CD14-positive monocyte (primary cell): ENCODE results near the gene GCGR. TPM values are rescaled to one million over a fixed set of nuclear protein-coding genes. Genes with fewer than 3 reads are reported as not detected.

Source experiments
- DNase-seq, 3 donors: peaks; one replicate each; pipeline ENCODE4 v3.0.0-alpha.2; 2011 to 2022
- H2AFZ ChIP-seq: 2 replicates; pipeline ENCODE4 v1.6.0; 2012; ENCODE audit warnings: mild to moderate bottlenecking, low read depth, low read length, inconsistent platforms; ENCODE audit not compliant: insufficient read depth, poor library complexity, severe bottlenecking
- H3K27ac ChIP-seq, 2 donors: 1 replicate in 1 of 2; 2 replicates in 1 of 2; pipeline ENCODE4 v1.5.1; 2012 to 2013; ENCODE audit warnings: low read length in 2 of 2, control low read depth in 1 of 2, inconsistent platforms in 1 of 2, low read depth in 1 of 2, mild to moderate bottlenecking in 1 of 2
- H3K27me3 ChIP-seq, 2 donors: one replicate each; pipeline versions ENCODE4 v1.6.0 to v1.6.1; 2011 to 2013; ENCODE audit warnings: low read length in 2 of 2; ENCODE audit not compliant: control insufficient read depth in 2 of 2, insufficient read depth in 2 of 2
- H3K36me3 ChIP-seq, 2 donors: replicated peaks in 1 of 2; 1 replicate in 1 of 2; 2 replicates in 1 of 2; pipeline versions ENCODE4 v1.5.1 to v1.6.1; 2012 to 2013; ENCODE audit warnings: low read length in 2 of 2, control low read depth in 1 of 2, inconsistent platforms in 1 of 2, mild to moderate bottlenecking in 1 of 2; ENCODE audit not compliant: insufficient read depth in 2 of 2, control insufficient read depth in 1 of 2
- H3K4me1 ChIP-seq, 2 donors: 1 replicate in 1 of 2; 2 replicates in 1 of 2; pipeline versions ENCODE4 v1.5.1 to v1.6.1; 2012 to 2013; ENCODE audit warnings: low read length in 2 of 2, control low read depth in 1 of 2, inconsistent platforms in 1 of 2, mild to moderate bottlenecking in 1 of 2, moderate library complexity in 1 of 2; ENCODE audit not compliant: insufficient read depth in 2 of 2, control insufficient read depth in 1 of 2
- H3K4me2 ChIP-seq: replicated peaks from 2 replicates; pipeline ENCODE3; 2012; ENCODE audit warnings: low read length, moderate library complexity, mild to moderate bottlenecking; ENCODE audit not compliant: poor library complexity, severe bottlenecking; ENCODE audit errors: extremely low read depth
- H3K4me3 ChIP-seq, 3 experiments: fragments of 200-600 bp in 1 of 3; sonication (generic) in 1 of 3; replicated peaks in 1 of 3; 1 replicate in 2 of 3; 2 replicates in 1 of 3; pipeline ENCODE4 v1.5.1; 2011 to 2013; ENCODE audit warnings: low read length in 3 of 3, mild to moderate bottlenecking in 3 of 3, control low read depth in 2 of 3, low read depth in 2 of 3, inconsistent platforms in 1 of 3, moderate library complexity in 1 of 3
- H3K79me2 ChIP-seq: 2 replicates; pipeline ENCODE4 v1.6.0; 2012; ENCODE audit warnings: mild to moderate bottlenecking, control low read depth, inconsistent platforms, low read length, moderate library complexity; ENCODE audit not compliant: insufficient read depth
- H3K9ac ChIP-seq: 2 replicates; pipeline ENCODE4 v1.6.0; 2017; ENCODE audit warnings: low read length, mild to moderate bottlenecking; ENCODE audit not compliant: insufficient read depth, poor library complexity, severe bottlenecking
- H3K9me3 ChIP-seq, 2 donors: replicated peaks in 1 of 2; 1 replicate in 1 of 2; 2 replicates in 1 of 2; pipeline versions ENCODE4 v1.5.1 to v1.6.1; 2012 to 2013; ENCODE audit warnings: low read length in 2 of 2, control low read depth in 1 of 2; ENCODE audit not compliant: control insufficient read depth in 1 of 2, insufficient read depth in 1 of 2
- H4K20me1 ChIP-seq: 2 replicates; pipeline ENCODE4 v1.6.0; 2012; ENCODE audit warnings: mild to moderate bottlenecking, low read length, control low read depth, moderate library complexity; ENCODE audit not compliant: insufficient read depth
- H3K27ac Mint-ChIP-seq, 7 donors: one replicate each; pipeline ENCODE4 v1.8.0; 2020; ENCODE audit warnings: mild to moderate bottlenecking in 7 of 7, mixed read lengths in 7 of 7, moderate library complexity in 6 of 7, inconsistent platforms in 2 of 7
- H3K27me3 Mint-ChIP-seq, 3 donors: one replicate each; pipeline ENCODE4 v1.8.0; 2021 to 2022; ENCODE audit warnings: low read depth in 3 of 3, mild to moderate bottlenecking in 3 of 3, mixed read lengths in 3 of 3, moderate library complexity in 3 of 3, inconsistent platforms in 1 of 3
- H3K36me3 Mint-ChIP-seq, 2 donors: one replicate each; pipeline ENCODE4 v1.8.0; 2020; ENCODE audit warnings: mixed read lengths in 2 of 2, inconsistent platforms in 1 of 2, mild to moderate bottlenecking in 1 of 2
- H3K4me1 Mint-ChIP-seq: one replicate; pipeline ENCODE4 v1.8.0; 2020; ENCODE audit warnings: mild to moderate bottlenecking, mixed read lengths
- H3K4me3 Mint-ChIP-seq, 2 donors: one replicate each; pipeline ENCODE4 v1.8.0; 2020; ENCODE audit warnings: mild to moderate bottlenecking in 2 of 2, mixed read lengths in 2 of 2, moderate library complexity in 1 of 2
- H3K9me3 Mint-ChIP-seq, 7 donors: one replicate each; pipeline ENCODE4 v1.8.0; 2020 to 2022; ENCODE audit warnings: mixed read lengths in 7 of 7, mild to moderate bottlenecking in 6 of 7, moderate library complexity in 6 of 7, inconsistent platforms in 2 of 7
- CTCF ChIP-seq: fragments of 200-600 bp; IDR thresholded peaks from one replicate; pipeline ENCODE4 v1.8.0; 2022; ENCODE audit warnings: antibody characterized with exemption, mild to moderate bottlenecking
- WGBS: methylation state at CpG from one replicate; pipeline ENCODE4 v1.1.5; 2013; ENCODE audit warnings: missing lambda C conversion rate; ENCODE audit not compliant: insufficient coverage; 5-methylcytosine and 5-hydroxymethylcytosine counted together
- intact Hi-C, 2 donors: fragments of 100-400 bp; cut with micrococcal nuclease; formaldehyde crosslinking; loops; one replicate each; pipeline versions ENCODE4 v1.15.0 to v1.15.1; 2023
- polyA plus RNA-seq, 3 donors: library from polyadenylated mRNA; depleted of rRNA in 1 of 3; unstranded in 2 of 3; stranded (reverse) in 1 of 3; fragments of 300-500 nt in 2 of 3; fragments of >200 nt in 1 of 3; fragmentation: Illumina TruSeq in 2 of 3; gene quantifications; 1 replicate in 2 of 3; 2 replicates in 1 of 3; pipeline ENCODE4 v1.2.3, GENCODE V29; 2012 to 2021

GCGR gene
- polyA plus RNA-seq, 3 donors = not detected

- Histone ChIP-seq H3K9me3 (no peaks in the 10 kb centered on the region), H3K4me1 (peaks cover 55 to 67% of the 10 kb centered on the region in 2 donors), H3K27ac (peak within 1 kb of the TSS; percentile 88 to 96), H3K4me3 (peak within 1 kb of the TSS; percentile 76 to 84 (median 83)), H2AFZ (peak within 1 kb of the TSS; percentile 74), H3K36me3 (no peaks in the 10 kb centered on the region), H3K4me2 (peak within 1 kb of the TSS; percentile 94), H3K9ac (peak within 1 kb of the TSS; percentile 86), H3K79me2 (peaks cover 70% of the 10 kb centered on the region), H3K27me3 (no peaks in the 10 kb centered on the region), H4K20me1 (no peaks in the 10 kb centered on the region)
- Mint-ChIP-seq H3K4me3 (peak within 1 kb of the TSS; percentile 90 to 92), H3K4me1 (peaks cover 52% of the 10 kb centered on the region), H3K27ac (peak within 1 kb of the TSS; percentile 91 to 99 (median 96)), H3K9me3 (peaks cover 0 to 2% (median 0%) of the 10 kb centered on the region in 7 donors), H3K27me3 (peaks cover 0 to 1% (median 0%) of the 10 kb centered on the region in 3 donors), H3K36me3 (peaks cover 0 to 4% of the 10 kb centered on the region in 2 donors)
- DNase-seq = peak; percentile 94 to 97 (median 95)
- intact Hi-C loops = loop anchor here (2.0 to 5.0 kb wide), 3 partner anchors 27 to 39 kb away; partner anchors contain the start of genes ARHGDIA (in 2 of the 2) and P4HB (in 1 of the 2)
- no peak for TF ChIP-seq CTCF
- WGBS = 4% methylated on average over 65 of the region's 76 CpGs
Measured at GRCh38 chr17:81833160-81833920, 29.4 kb downstream of the GCGR start, which contains the start of gene MCRIP1. Gene MCRIP1 (minus strand): TSS chr17:81833291. CDS start chr17:81824506, 8,785 bp downstream.

- DNase-seq = no peak
- Mint-ChIP-seq H3K4me3 (peak overlapping the region; percentile 69 to 86), H3K36me3 (peaks cover 0 to 4% of the 10 kb centered on the region in 2 donors), H3K9me3 (peaks cover 0 to 2% (median 0%) of the 10 kb centered on the region in 7 donors), H3K27me3 (peaks cover 0 to 1% (median 0%) of the 10 kb centered on the region in 3 donors), H3K27ac (peak overlapping the region; percentile 84 to 96 (median 92)), H3K4me1 (peaks cover 58% of the 10 kb centered on the region)
- Histone ChIP-seq H3K79me2 (peaks cover 67% of the 10 kb centered on the region), H3K4me1 (peaks cover 64 to 75% of the 10 kb centered on the region in 2 donors), H3K9ac (peak overlapping the region; percentile 83), H3K4me2 (peak overlapping the region; percentile 74), H3K36me3 (no peaks in the 10 kb centered on the region), H4K20me1 (no peaks in the 10 kb centered on the region), H3K9me3 (no peaks in the 10 kb centered on the region), H3K27me3 (no peaks in the 10 kb centered on the region), H3K27ac (peak overlapping the region; percentile 85 to 96), H3K4me3 (peak overlapping the region; percentile 45 to 72 (median 52)), H2AFZ (peak overlapping the region; percentile 44)
- WGBS = 92% methylated on average over 27 of the region's 31 CpGs
- intact Hi-C loops = loop anchor here (2.0 to 5.0 kb wide), 3 partner anchors 27 to 38 kb away; partner anchors contain the start of genes ARHGDIA (in 2 of the 2) and P4HB (in 1 of the 2)
- no peak for TF ChIP-seq CTCF
Measured at GRCh38 chr17:81833921-81834830, 30.2 kb downstream of the GCGR start.
